Esophagus muscularis mucosa (tissue), 4 donors: ENCODE data around the gene RBM20.

Source experiments
- CTCF ChIP-seq, 3 experiments: fragments of 200-600 bp in 2 of 3; fragments of 450-650 bp in 1 of 3; sonication (generic) in 2 of 3; IDR thresholded peaks; one replicate each; pipeline ENCODE4 v1.5.1; 2017 to 2019; ENCODE audit warnings: antibody characterized with exemption in 3 of 3, mild to moderate bottlenecking in 2 of 3, moderate library complexity in 1 of 3
- EP300 ChIP-seq: sonication (generic); formaldehyde crosslinking; IDR thresholded peaks from one replicate; pipeline ENCODE4 v1.6.1; 2017; ENCODE audit warnings: antibody characterized with exemption
- POLR2A ChIP-seq: fragments of 450-650 bp; IDR thresholded peaks from one replicate; pipeline ENCODE4 v1.6.1; 2017; ENCODE audit warnings: antibody characterized with exemption, moderate library complexity, mild to moderate bottlenecking, low read depth
- POLR2AphosphoS5 ChIP-seq, 2 donors: sonication (generic); formaldehyde crosslinking; IDR thresholded peaks; one replicate each; pipeline ENCODE4 v1.6.1; 2017; ENCODE audit warnings: antibody characterized with exemption in 2 of 2

DNA sequence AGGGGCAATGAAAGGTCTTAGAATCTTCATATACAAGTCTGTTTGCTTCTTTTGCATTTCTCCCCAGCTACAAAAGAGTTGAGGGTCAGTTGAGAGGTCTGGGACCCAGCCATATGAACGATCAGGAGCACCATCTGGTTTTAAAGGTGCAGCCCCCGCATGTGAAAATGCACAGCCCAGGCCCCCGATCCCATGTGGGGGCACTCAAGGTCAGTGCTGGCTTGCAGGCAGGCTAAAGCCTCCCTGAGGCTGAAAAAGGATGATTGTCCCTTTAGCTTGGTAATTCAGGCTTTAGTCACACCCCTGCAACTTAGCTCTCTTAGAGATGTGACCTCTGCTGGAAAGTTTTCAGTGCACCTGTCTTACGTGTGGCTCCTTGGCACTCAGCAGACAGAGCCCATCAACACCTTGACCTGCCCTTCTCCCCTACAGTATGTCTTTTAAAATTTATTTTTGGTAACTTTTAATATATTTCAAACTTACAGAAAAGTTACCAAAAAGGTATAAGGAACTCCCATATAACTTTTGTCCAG lies 147.5 kb downstream of the RBM20 start:
- TF ChIP-seq EP300 (no peak), CTCF (IDR thresholded peaks at IDR 0.05) (no peak), POLR2A (no peak), POLR2AphosphoS5 (IDR thresholded peaks at IDR 0.05) (no peak)
